HEK293 (cell line): ENCODE measurements around the gene POMC.

ENCODE experiments used
- CTCF ChIA-PET: fragments of 350-600 bp; formaldehyde crosslinking; extraction: SDS; loops from one replicate; lab custom pipeline; 2021; ENCODE audit warnings: antibody characterized with exemption; lab: Yijun Ruan, JAX
- POLR2A ChIA-PET: fragments of 300-600 bp; formaldehyde crosslinking; extraction: SDS; loops from one replicate; lab custom pipeline; 2020; ENCODE audit warnings: antibody characterized with exemption, inconsistent platforms; lab: Yijun Ruan, JAX
- H3K27ac ChIP-seq: fragments of 200-500 bp; sonication (Bioruptor generic); 2 replicates; pipeline ENCODE4 v1.5.1; 2014; ENCODE audit warnings: low read depth, low read length, control low read depth, inconsistent platforms; ENCODE audit errors: extremely low read depth
- H3K36me3 ChIP-seq, 2 experiments: fragments of 200-500 bp in 1 of 2; sonication (Bioruptor generic) in 1 of 2; 1 replicate in 1 of 2; 2 replicates in 1 of 2; pipeline ENCODE4 v1.5.1; 2014 to 2017; ENCODE audit warnings: inconsistent platforms in 2 of 2, low read length in 2 of 2; ENCODE audit not compliant: control insufficient read depth in 2 of 2, insufficient read depth in 1 of 2
- H3K4me1 ChIP-seq: fragments of 200-500 bp; sonication (Bioruptor generic); 2 replicates; pipeline ENCODE4 v1.5.1; 2014; ENCODE audit warnings: mild to moderate bottlenecking, low read length, inconsistent platforms; ENCODE audit not compliant: control insufficient read depth, insufficient read depth
- H3K4me3 ChIP-seq: 2 replicates; pipeline ENCODE4 v1.5.1; 2011; ENCODE audit warnings: low read depth, mild to moderate bottlenecking, control low read depth, low read length, moderate library complexity
- H3K9me3 ChIP-seq: fragments of 200-500 bp; sonication (Bioruptor generic); 2 replicates; pipeline ENCODE4 v1.5.1; 2014; ENCODE audit warnings: low read depth, low read length, inconsistent platforms; ENCODE audit not compliant: control insufficient read depth, insufficient read depth
- EGR2 ChIP-seq: fragments of 450-650 bp; formaldehyde crosslinking; IDR thresholded peaks from 2 replicates; pipeline ENCODE4 v1.5.1; 2016; ENCODE audit warnings: low read depth, missing biosample characterization, missing genetic modification characterization
- RBAK ChIP-seq: fragments of 450-650 bp; formaldehyde crosslinking; IDR thresholded peaks from 2 replicates; pipeline ENCODE4 v1.5.1; 2016; ENCODE audit warnings: missing biosample characterization, missing genetic modification characterization
- SCRT1 ChIP-seq: fragments of 450-650 bp; formaldehyde crosslinking; IDR thresholded peaks from 2 replicates; pipeline ENCODE4 v1.5.1; 2016; ENCODE audit warnings: missing biosample characterization, missing genetic modification characterization, borderline replicate concordance
- WT1 ChIP-seq: fragments of 450-650 bp; formaldehyde crosslinking; IDR thresholded peaks from 2 replicates; pipeline ENCODE4 v1.5.1; 2016; ENCODE audit warnings: missing biosample characterization, missing genetic modification characterization
- ZNF114 ChIP-seq: fragments of 450-650 bp; formaldehyde crosslinking; IDR thresholded peaks from 2 replicates; pipeline ENCODE4 v1.5.0; 2017; ENCODE audit warnings: missing biosample characterization, missing genetic modification characterization
- ZNF248 ChIP-seq: fragments of 450-650 bp; formaldehyde crosslinking; IDR thresholded peaks from 2 replicates; pipeline ENCODE4 v1.5.1; 2017; ENCODE audit warnings: missing biosample characterization, missing genetic modification characterization
- ZNF366 ChIP-seq: fragments of 450-650 bp; formaldehyde crosslinking; conservative IDR thresholded peaks from 2 replicates; pipeline ENCODE4 v1.5.1; 2016; ENCODE audit warnings: missing biosample characterization, missing genetic modification characterization
- ZNF555 ChIP-seq: fragments of 450-650 bp; formaldehyde crosslinking; conservative IDR thresholded peaks from 2 replicates; pipeline ENCODE4 v1.5.1; 2017; ENCODE audit warnings: missing biosample characterization, mild to moderate bottlenecking, missing genetic modification characterization, inconsistent platforms
- ZNF670 ChIP-seq: fragments of 450-650 bp; formaldehyde crosslinking; IDR thresholded peaks from 2 replicates; pipeline ENCODE4 v1.5.1; 2016; ENCODE audit warnings: missing biosample characterization, missing genetic modification characterization, low read depth
- ZNF768 ChIP-seq: fragments of 450-650 bp; formaldehyde crosslinking; IDR thresholded peaks from 2 replicates; pipeline ENCODE4 v1.5.1; 2018; ENCODE audit warnings: missing biosample characterization, mild to moderate bottlenecking, missing genetic modification characterization
- TF ChIP-seq, protein P1 (sequence below): fragments of 450-650 bp; formaldehyde crosslinking; IDR thresholded peaks from 2 replicates; pipeline ENCODE4 v1.5.1; 2016; ENCODE audit warnings: missing biosample characterization, missing genetic modification characterization
- TF ChIP-seq, protein P2 (sequence below): fragments of 450-650 bp; formaldehyde crosslinking; IDR thresholded peaks from 2 replicates; pipeline ENCODE4 v1.5.1; 2017; ENCODE audit warnings: missing biosample characterization, missing genetic modification characterization
- TF ChIP-seq, protein P3 (sequence below): fragments of 450-650 bp; formaldehyde crosslinking; IDR thresholded peaks from 2 replicates; pipeline ENCODE4 v1.5.1; 2016; ENCODE audit warnings: missing biosample characterization, missing genetic modification characterization
- TF ChIP-seq, protein P4 (sequence below): fragments of 450-650 bp; formaldehyde crosslinking; IDR thresholded peaks from 2 replicates; pipeline ENCODE4 v1.5.1; 2016; ENCODE audit warnings: missing biosample characterization, missing genetic modification characterization
- TF ChIP-seq, protein P5 (sequence below): fragments of 450-650 bp; formaldehyde crosslinking; IDR thresholded peaks from 2 replicates; pipeline ENCODE4 v1.5.1; 2017; ENCODE audit warnings: missing biosample characterization, mild to moderate bottlenecking, missing genetic modification characterization, moderate library complexity
- TF ChIP-seq, protein P6 (sequence below): fragments of 450-650 bp; formaldehyde crosslinking; IDR thresholded peaks from 2 replicates; pipeline ENCODE4; 2016; ENCODE audit warnings: missing biosample characterization, missing genetic modification characterization
- TF ChIP-seq, protein P7 (sequence below): fragments of 450-650 bp; formaldehyde crosslinking; IDR thresholded peaks from 2 replicates; pipeline ENCODE4 v1.5.1; 2016; ENCODE audit warnings: missing biosample characterization, missing genetic modification characterization

POMC gene

DNA sequence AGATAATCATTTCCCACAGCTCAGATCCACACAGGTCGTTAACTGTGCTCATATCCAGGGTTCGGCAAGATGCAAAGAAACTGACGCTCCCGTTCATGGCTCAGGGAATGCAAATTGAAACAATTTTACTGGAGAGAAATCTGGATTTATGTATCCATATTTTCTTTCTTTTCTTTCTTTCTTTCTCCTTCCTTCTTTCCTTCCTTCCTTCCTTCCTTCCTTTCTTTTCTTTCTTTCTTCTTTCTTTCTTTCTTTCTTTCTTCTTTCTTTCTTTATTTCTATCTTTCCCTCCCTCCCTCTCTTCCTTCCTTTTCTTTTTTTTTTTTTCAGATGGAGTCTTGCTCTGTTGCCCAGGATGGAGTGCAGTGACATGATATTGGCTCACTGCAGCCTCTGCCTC, 20.0 kb upstream of the POMC start:
- peak; percentile 85 for TF ChIP-seq ZNF366 (tag by site-specific recombination)
- TF ChIP-seq, protein P1, sequence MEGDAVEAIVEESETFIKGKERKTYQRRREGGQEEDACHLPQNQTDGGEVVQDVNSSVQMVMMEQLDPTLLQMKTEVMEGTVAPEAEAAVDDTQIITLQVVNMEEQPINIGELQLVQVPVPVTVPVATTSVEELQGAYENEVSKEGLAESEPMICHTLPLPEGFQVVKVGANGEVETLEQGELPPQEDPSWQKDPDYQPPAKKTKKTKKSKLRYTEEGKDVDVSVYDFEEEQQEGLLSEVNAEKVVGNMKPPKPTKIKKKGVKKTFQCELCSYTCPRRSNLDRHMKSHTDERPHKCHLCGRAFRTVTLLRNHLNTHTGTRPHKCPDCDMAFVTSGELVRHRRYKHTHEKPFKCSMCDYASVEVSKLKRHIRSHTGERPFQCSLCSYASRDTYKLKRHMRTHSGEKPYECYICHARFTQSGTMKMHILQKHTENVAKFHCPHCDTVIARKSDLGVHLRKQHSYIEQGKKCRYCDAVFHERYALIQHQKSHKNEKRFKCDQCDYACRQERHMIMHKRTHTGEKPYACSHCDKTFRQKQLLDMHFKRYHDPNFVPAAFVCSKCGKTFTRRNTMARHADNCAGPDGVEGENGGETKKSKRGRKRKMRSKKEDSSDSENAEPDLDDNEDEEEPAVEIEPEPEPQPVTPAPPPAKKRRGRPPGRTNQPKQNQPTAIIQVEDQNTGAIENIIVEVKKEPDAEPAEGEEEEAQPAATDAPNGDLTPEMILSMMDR = no peak
- CTCF ChIA-PET = interaction anchor here (2.4 kb wide), 1 partner anchor 8 kb away, joined by 16 read pairs; no protein-coding TSS in a partner anchor
- H3K4me1 ChIP-seq = no peaks in the 10 kb centered on the region
- no peak overlapping the region for H3K4me3 ChIP-seq
- POLR2A ChIA-PET = no interaction called here
- no peak overlapping the region for H3K27ac ChIP-seq
- no peaks in the 10 kb centered on the region for H3K36me3 ChIP-seq
- H3K9me3 ChIP-seq = no peaks in the 10 kb centered on the region

DNA sequence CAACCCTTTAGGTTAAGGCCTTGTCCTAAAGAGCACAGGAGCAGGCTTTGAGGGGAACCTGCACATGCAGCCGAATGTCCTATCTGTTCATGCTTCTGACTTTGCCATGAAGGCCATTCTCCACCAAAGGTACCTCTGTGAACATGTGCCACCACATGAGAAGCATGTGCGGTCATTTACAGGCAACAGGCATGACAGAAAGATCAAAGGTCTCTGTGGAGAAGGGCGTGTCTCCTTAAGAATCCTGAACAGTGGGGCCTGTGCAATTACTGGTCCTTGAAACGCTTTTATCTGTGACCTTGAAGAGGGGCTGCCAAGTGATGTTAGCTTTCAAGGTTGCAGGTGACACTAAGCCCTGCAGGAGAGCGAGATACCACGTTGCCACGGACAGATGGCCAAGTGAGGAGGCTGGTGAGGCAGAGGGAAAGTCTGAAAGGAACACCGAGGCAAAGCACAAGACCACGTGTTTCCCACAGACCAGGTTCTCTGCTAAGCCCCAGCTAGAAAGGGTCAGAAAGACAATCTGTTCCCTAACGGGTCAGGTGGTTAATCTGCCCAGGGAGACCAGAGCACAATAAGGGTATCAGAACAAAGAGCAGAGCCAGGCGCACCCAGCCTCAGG, 19.5 kb upstream of the POMC start:
- POLR2A ChIA-PET = no interaction called here
- CTCF ChIA-PET = interaction anchor here (2.4 kb wide), 1 partner anchor 8 kb away, joined by 16 read pairs; no protein-coding TSS in a partner anchor

DNA sequence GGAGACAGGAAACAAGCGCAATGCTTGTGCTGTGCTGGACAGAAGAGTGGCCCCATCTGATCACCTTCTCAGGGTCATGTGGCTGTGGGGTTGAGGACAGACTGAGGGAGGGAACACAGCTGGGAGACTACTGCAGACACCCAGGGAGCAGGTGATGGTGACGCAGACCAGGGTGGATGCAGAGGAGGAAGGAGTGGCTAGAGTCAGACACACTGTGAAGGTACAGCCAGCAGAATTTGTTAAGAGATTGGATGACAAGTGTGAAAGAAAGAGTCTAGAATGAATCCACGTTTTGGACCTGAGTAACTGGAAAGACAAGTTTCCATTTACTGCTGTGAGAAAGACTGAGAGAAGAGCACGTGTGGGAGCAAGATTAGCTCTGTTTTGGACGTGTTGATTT, 15.9 kb upstream of the POMC start:
- CTCF ChIA-PET = no interaction called here
- Histone ChIP-seq H3K36me3 (no peaks in the 10 kb centered on the region), H3K4me1 (no peaks in the 10 kb centered on the region), H3K9me3 (no peaks in the 10 kb centered on the region), H3K27ac (no peak overlapping the region), H3K4me3 (no peak overlapping the region)
- POLR2A ChIA-PET = no interaction called here
- TF ChIP-seq ZNF114 (tag by site-specific recombination) (no peak), ZNF555 (no peak), WT1 (no peak), ZNF670 (tag by site-specific recombination) (no peak), ZNF768 (tag by site-specific recombination) (no peak), EGR2 (tag by site-specific recombination) (no peak)
- TF ChIP-seq, protein P2, sequence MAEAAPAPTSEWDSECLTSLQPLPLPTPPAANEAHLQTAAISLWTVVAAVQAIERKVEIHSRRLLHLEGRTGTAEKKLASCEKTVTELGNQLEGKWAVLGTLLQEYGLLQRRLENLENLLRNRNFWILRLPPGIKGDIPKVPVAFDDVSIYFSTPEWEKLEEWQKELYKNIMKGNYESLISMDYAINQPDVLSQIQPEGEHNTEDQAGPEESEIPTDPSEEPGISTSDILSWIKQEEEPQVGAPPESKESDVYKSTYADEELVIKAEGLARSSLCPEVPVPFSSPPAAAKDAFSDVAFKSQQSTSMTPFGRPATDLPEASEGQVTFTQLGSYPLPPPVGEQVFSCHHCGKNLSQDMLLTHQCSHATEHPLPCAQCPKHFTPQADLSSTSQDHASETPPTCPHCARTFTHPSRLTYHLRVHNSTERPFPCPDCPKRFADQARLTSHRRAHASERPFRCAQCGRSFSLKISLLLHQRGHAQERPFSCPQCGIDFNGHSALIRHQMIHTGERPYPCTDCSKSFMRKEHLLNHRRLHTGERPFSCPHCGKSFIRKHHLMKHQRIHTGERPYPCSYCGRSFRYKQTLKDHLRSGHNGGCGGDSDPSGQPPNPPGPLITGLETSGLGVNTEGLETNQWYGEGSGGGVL (tag by site-specific recombination) = no peak
- TF ChIP-seq, protein P3, sequence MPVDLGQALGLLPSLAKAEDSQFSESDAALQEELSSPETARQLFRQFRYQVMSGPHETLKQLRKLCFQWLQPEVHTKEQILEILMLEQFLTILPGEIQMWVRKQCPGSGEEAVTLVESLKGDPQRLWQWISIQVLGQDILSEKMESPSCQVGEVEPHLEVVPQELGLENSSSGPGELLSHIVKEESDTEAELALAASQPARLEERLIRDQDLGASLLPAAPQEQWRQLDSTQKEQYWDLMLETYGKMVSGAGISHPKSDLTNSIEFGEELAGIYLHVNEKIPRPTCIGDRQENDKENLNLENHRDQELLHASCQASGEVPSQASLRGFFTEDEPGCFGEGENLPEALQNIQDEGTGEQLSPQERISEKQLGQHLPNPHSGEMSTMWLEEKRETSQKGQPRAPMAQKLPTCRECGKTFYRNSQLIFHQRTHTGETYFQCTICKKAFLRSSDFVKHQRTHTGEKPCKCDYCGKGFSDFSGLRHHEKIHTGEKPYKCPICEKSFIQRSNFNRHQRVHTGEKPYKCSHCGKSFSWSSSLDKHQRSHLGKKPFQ (tag by site-specific recombination) = no peak
- TF ChIP-seq, protein P4, sequence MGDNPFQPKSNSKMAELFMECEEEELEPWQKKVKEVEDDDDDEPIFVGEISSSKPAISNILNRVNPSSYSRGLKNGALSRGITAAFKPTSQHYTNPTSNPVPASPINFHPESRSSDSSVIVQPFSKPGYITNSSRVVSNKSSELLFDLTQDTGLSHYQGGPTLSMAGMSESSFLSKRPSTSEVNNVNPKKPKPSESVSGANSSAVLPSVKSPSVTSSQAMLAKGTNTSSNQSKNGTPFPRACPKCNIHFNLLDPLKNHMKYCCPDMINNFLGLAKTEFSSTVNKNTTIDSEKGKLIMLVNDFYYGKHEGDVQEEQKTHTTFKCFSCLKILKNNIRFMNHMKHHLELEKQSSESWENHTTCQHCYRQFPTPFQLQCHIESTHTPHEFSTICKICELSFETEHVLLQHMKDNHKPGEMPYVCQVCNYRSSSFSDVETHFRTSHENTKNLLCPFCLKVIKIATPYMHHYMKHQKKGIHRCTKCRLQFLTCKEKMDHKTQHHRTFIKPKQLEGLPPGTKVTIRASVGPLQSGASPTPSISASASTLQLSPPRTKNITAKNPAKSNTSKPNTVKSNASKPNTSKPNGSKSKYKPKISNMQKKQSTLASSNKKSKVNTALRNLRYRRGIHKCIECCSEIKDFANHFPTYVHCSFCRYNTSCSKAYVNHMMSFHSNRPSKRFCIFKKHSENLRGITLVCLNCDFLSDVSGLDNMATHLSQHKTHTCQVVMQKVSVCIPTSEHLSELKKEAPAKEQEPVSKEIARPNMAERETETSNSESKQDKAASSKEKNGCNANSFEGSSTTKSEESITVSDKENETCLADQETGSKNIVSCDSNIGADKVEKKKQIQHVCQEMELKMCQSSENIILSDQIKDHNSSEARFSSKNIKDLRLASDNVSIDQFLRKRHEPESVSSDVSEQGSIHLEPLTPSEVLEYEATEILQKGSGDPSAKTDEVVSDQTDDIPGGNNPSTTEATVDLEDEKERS (tag by site-specific recombination) = no peak

More for the DNA sequence above, 19.5 kb upstream of the POMC start:
- H3K27ac ChIP-seq = no peak overlapping the region
- H3K9me3 ChIP-seq = no peaks in the 10 kb centered on the region
- TF ChIP-seq, protein P5, sequence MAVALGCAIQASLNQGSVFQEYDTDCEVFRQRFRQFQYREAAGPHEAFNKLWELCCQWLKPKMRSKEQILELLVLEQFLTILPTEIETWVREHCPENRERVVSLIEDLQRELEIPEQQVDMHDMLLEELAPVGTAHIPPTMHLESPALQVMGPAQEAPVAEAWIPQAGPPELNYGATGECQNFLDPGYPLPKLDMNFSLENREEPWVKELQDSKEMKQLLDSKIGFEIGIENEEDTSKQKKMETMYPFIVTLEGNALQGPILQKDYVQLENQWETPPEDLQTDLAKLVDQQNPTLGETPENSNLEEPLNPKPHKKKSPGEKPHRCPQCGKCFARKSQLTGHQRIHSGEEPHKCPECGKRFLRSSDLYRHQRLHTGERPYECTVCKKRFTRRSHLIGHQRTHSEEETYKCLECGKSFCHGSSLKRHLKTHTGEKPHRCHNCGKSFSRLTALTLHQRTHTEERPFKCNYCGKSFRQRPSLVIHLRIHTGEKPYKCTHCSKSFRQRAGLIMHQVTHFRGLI (tag by site-specific recombination) = no peak
- TF ChIP-seq SCRT1 (tag by site-specific recombination) (no peak), ZNF248 (tag by site-specific recombination) (no peak), RBAK (tag by site-specific recombination) (no peak)
- TF ChIP-seq, protein P6, sequence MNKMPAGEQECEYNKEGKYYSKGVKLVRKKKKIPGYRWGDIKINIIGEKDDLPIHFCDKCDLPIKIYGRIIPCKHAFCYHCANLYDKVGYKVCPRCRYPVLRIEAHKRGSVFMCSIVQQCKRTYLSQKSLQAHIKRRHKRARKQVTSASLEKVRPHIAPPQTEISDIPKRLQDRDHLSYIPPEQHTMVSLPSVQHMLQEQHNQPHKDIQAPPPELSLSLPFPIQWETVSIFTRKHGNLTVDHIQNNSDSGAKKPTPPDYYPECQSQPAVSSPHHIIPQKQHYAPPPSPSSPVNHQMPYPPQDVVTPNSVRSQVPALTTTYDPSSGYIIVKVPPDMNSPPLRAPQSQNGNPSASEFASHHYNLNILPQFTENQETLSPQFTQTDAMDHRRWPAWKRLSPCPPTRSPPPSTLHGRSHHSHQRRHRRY (tag by site-specific recombination) = no peak
- TF ChIP-seq, protein P7, sequence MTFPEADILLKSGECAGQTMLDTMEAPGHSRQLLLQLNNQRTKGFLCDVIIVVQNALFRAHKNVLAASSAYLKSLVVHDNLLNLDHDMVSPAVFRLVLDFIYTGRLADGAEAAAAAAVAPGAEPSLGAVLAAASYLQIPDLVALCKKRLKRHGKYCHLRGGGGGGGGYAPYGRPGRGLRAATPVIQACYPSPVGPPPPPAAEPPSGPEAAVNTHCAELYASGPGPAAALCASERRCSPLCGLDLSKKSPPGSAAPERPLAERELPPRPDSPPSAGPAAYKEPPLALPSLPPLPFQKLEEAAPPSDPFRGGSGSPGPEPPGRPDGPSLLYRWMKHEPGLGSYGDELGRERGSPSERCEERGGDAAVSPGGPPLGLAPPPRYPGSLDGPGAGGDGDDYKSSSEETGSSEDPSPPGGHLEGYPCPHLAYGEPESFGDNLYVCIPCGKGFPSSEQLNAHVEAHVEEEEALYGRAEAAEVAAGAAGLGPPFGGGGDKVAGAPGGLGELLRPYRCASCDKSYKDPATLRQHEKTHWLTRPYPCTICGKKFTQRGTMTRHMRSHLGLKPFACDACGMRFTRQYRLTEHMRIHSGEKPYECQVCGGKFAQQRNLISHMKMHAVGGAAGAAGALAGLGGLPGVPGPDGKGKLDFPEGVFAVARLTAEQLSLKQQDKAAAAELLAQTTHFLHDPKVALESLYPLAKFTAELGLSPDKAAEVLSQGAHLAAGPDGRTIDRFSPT (tag by site-specific recombination) = no peak
- H3K4me3 ChIP-seq = no peak overlapping the region
- H3K36me3 ChIP-seq = no peaks in the 10 kb centered on the region
- no peaks in the 10 kb centered on the region for H3K4me1 ChIP-seq
